GM18498 (cell line): ENCODE measurements around the gene GP1BB.
"Not testable (repeated sequence)": the region's sequence is repeated elsewhere in the genome, so short reads cannot be mapped to it uniquely, and the experiment has no call there.

Experiments
- ATAC-seq: cut with Tn5 transposase; IDR thresholded peaks from one replicate; pipeline ENCODE4 v1.9.1; 2021; ENCODE audit warnings: mild to moderate bottlenecking, moderate library complexity; ENCODE audit not compliant: unreplicated experiment

Gene GP1BB

GRCh38 chr22:19723232-19723982, at the start of gene GP1BB:
Gene GP1BB (plus strand): TSS chr22:19723539. CDS start chr22:19723570, 31 bp downstream.
- ATAC-seq: no peak

- no peak for ATAC-seq
Measured at GRCh38 chr22:19673660-19674059, 49.7 kb upstream of the GP1BB start.

GRCh38 chr22:19674129-19674928, 49.0 kb upstream of the GP1BB start:
- no peak for ATAC-seq

GRCh38 chr22:19674929-19675253, 48.4 kb upstream of the GP1BB start:
- no peak for ATAC-seq

- no peak for ATAC-seq
Measured at GRCh38 chr22:19675428-19675827, 47.9 kb upstream of the GP1BB start.

GRCh38 chr22:19676437-19676836, 46.9 kb upstream of the GP1BB start:
- ATAC-seq: not testable (repeated sequence)

- ATAC-seq: no peak
Measured at GRCh38 chr22:19678949-19679521, 44.3 kb upstream of the GP1BB start.

GRCh38 chr22:19679522-19680101, 43.7 kb upstream of the GP1BB start:
- no peak for ATAC-seq

- ATAC-seq: no peak
Measured at GRCh38 chr22:19680287-19680881, 43.0 kb upstream of the GP1BB start.

GRCh38 chr22:19680911-19681862, 42.2 kb upstream of the GP1BB start:
- no peak for ATAC-seq

- no peak for ATAC-seq
Measured at GRCh38 chr22:19681863-19682245, 41.5 kb upstream of the GP1BB start.

GRCh38 chr22:19686946-19687345, 36.4 kb upstream of the GP1BB start:
- ATAC-seq: no peak

GRCh38 chr22:19687561-19688300, 35.6 kb upstream of the GP1BB start:
- ATAC-seq: no peak

GRCh38 chr22:19688301-19689290, 34.7 kb upstream of the GP1BB start:
- ATAC-seq: no peak

GRCh38 chr22:19689408-19689807, 33.9 kb upstream of the GP1BB start:
- no peak for ATAC-seq

GRCh38 chr22:19691007-19691720, 32.2 kb upstream of the GP1BB start:
- no peak for ATAC-seq

- no peak for ATAC-seq
Measured at GRCh38 chr22:19691721-19692341, 31.5 kb upstream of the GP1BB start.
